ENCODE results near the gene TWSG1. TPM values are rescaled to one million over a fixed set of nuclear protein-coding genes. Genes with fewer than 3 reads are reported as not detected.

The TWSG1 gene
- total and polyA plus RNA-seq, 2 donors (not counting 3 experiments of a cell fraction or from before 2014, with no cell fraction given), result 52.4 to 57.4 TPM

Other genes starting within 250 kb of the TWSG1 start
- gene NDUFV2, start 232.1 kb upstream of the TWSG1 start, total RNA-seq, result 147 and 152 TPM in 2 replicates
- 49.9 and 65.7 TPM in 2 replicates for gene NDUFV2, start 232.1 kb upstream of the TWSG1 start, polyA plus RNA-seq
- gene ANKRD12, start 198.0 kb upstream of the TWSG1 start, total RNA-seq, result 25.1 and 25.4 TPM in 2 replicates
- gene ANKRD12, start 198.0 kb upstream of the TWSG1 start, polyA plus RNA-seq, result 1.5 and 1.7 TPM in 2 replicates
- 63.5 and 68.4 TPM in 2 replicates for gene RALBP1, start 140.7 kb downstream of the TWSG1 start, total RNA-seq
- 55.1 and 55.8 TPM in 2 replicates for gene RALBP1, start 140.7 kb downstream of the TWSG1 start, polyA plus RNA-seq